Hypothalamus (tissue), 51 donors: ENCODE data around the gene DRP2.
"Not testable (repeated sequence)": the region's sequence is repeated elsewhere in the genome, so short reads cannot be mapped to it uniquely, and the experiment has no call there.

Source experiments
- DNase-seq, 51 donors: peaks; one replicate each; lab custom pipeline; 2025; lab: John Stamatoyannopoulos, UW

DRP2 gene

GRCh38 chrX:101219116-101219863 lies at the start of gene DRP2:
DRP2 (plus strand) TSS chrX:101219786; CDS start chrX:101231648, 11,862 bp downstream.
- DNase-seq: no peak

DNA sequence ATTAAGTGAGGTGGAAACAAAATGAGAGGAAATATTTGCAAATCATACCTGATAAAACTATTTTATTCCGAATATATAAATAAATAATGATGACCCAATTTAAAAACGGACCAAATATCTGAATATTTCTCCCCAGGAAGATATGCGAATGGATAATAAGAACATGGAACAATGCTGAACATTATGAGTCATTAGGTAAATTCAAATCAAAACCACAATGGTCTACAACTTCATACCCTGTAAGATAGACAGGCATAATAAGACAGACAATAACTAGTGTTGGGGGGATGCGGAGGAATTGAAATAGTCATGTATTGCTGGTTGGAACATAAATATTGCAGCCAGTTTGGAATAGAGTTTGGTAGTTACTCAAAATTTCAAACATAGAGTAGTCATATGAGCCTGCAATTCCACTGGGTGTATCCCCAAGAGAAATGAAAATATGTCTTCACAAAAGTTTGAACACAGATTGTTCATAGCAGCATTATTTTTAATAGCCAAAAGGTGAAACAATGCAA lies 47.6 kb upstream of the DRP2 start:
- no peak for DNase-seq

GRCh38 chrX:101176439-101176838 lies 43.1 kb upstream of the DRP2 start:
- no peak for DNase-seq

DNA sequence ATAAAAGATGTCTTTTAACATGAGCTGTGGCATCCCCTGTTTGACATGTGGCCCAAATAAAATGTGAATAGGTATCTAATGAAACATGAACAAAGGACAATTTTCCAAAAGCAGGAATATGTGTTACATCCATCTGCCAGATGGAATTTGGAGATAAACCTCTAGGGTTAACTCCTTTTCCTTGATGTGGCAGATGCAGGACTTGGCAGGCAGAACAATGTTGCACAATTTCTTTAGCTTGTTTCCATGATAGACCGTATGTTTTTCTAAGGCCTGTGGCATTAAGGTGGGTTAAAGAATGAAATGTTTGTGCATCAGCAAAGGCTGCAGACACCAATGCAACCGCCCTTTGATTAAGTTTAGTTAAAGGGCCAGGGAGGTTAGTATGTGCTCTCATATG lies 34.7 kb upstream of the DRP2 start:
- not testable (repeated sequence) for DNase-seq

DNA sequence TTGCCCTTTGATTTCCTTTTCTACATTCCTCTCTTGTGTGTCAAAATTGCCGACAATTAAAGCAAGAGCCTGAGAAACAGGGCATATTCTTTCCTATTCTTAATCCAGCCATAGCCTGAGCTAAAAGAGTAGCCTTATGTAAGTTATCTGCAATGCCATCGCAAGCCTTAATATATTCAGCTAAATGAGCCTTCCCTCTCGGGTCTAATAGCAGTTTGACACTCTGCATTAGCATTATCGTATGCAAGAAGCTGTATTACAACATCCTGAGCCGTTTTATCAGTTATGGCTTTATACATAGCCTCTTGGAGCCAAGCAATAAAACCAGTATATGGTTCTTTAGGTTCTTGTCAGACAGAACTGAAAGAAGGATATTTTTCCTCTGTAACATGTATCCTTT lies 31.6 kb upstream of the DRP2 start:
- DNase-seq: not testable (repeated sequence)

- DNase-seq: no peak
These were observed 28.9 kb upstream of the DRP2 start for GRCh38 chrX:101190736-101191135.

- peak in 11 of 51 donors; percentile 0 to 10 (median 0) for DNase-seq
These were observed 28.3 kb upstream of the DRP2 start for GRCh38 chrX:101191217-101191750.

DNA sequence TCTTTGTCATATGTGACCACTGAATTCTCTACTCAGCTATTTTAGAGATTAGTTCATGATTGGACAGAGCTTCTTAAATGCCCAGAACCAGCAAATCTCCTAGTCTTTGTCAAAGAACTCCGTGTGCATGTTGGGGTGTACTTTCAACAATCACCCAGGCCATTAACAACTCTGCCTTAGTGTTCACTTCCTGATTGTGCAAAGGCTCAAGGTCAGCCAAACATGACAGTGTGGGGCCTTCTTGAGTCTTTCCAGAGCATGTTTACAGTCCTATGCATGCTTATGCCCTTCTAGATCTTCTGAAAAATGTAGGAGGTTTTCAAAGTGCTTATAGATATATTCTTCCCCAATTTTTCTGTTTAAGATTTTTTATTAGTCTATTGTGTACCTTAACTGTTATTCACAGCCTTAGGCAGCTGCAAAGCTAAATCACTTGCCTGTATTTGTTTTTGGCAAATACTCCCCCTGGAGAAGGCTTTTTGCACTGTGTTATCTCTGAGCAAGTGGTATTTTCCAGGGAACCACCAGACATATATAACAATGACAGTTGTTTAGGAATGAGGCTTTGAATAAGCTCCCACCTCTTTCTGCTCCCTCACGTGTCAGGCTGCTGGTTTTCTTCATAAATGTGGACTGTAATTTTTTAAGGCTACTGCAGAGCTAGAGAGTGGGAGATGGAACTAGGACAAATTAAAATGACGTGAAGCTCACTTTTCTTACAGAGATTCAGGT lies 24.0 kb upstream of the DRP2 start:
- DNase-seq: no peak

- no peak for DNase-seq
These were observed 15.7 kb upstream of the DRP2 start for GRCh38 chrX:101203761-101204351.

- DNase-seq: peak in 1 of 51 donors; percentile 3
These were observed 13.1 kb upstream of the DRP2 start for GRCh38 chrX:101206471-101206870.

DNA sequence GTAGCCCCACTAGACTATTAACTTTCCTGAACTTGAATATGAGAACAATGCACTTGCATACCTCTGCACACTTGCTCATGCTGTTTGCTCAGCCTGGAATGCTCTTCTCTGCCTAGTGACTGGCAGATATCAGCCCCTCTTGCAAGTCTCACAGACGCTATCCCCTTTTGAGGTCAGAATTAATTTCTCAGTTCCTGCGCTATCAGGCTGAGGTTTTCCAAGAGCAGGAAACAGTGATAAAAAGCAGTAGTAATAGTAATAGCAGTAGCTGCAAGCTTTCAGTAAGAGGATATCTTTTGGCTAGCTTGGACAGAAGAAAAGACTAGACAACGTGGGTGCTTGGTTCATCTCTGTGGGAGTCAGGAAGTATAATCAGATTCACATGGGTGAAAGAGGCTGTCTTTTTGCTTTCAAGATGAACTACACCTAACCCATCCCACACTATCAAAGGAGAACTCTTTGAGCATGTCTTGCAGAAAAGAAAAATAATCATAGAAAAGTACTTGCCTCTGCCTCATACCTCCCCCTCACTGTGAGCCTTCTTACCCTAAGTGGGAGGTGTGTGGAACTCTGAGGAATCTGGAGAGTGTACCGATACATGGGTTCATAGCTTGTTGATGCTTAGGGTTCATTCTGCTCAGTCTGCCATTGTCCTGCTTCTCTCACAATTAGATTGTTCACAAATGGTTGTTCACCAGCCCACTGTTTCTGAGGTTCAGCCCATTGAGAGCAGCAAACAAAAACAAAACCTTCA lies 11.3 kb upstream of the DRP2 start:
- DNase-seq: peak in 1 of 51 donors; percentile 14

- DNase-seq: no peak
These were observed 9.0 kb upstream of the DRP2 start for GRCh38 chrX:101210630-101211029.

DNA sequence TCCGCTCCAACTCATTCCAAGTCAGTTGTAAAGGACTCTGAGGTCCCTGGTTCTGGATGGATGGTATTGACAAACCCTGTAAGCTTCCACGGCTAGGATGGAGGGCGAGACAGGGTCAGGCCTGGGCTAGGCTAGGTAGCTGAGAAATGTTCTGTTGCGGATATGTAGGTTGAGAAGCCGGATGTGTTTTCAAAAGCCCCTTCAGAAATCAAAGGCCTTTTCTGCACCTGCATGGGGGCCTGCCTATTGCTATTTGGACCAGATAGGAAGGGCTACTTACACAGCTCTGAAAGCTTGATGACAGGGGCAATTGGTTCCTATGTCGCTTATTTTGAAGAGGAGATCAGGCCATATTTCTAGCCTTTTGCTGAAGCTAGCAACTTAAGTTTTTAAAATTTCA lies 1.9 kb upstream of the DRP2 start:
- DNase-seq: no peak

- peak in 5 of 51 donors; percentile 0 to 15 (median 1) for DNase-seq
These were observed 319 bp downstream of the DRP2 start for GRCh38 chrX:101219864-101220346.

DNA sequence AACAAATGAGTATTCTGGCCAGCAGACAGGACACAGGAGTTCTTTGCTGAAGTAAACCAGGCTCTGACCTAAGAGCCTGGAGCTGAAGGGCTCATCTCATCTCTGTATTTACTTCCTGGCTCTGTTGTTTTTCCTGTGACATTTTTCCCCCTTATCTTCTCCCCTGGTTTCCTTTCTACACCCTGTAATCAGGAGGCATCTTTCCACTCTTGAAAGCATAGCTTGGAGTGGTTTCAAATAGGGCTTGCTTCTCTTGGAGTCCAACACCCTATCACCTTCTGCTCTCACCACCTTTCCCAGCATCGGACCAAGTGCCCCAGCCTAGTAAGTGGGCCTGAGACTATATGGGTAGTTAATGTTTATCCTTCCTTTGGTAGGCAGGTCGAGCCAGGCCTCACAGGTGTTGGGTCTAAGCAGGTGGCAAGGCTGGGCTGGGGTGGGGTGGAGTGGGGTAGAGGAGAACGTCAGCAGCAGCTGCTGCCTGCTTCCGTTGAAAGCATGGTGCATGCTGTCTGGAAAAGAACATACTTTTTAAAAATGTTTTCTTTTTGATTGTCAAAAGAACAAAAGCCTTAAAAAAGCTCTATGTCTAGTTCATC lies 1.2 kb downstream of the DRP2 start:
- peak in 1 of 51 donors; percentile 1 for DNase-seq

- no peak for DNase-seq
These were observed 3.6 kb downstream of the DRP2 start for GRCh38 chrX:101223226-101223625.

- no peak for DNase-seq
These were observed 9.6 kb downstream of the DRP2 start for GRCh38 chrX:101229170-101229569.

DNA sequence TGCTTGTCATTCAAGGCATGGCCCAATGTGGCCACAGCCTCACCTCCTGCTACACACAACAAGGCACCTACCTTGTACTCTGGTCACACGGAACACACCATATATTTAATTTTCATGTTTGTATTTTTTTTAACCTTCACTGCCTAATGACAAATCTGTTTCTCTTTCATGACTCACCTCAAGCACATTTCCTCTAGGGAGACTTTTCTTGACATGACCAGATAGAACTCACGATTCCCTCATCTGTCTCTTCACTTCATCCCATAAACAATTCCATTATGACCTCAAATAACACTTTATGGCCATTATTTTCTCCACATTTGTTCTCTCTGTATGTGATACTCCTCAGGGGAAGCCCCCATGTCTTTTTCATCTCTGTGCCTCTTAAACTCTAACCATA lies 11.1 kb downstream of the DRP2 start:
- DNase-seq: no peak

- DNase-seq: no peak
These were observed 11.5 kb downstream of the DRP2 start for GRCh38 chrX:101231080-101231479.

DNA sequence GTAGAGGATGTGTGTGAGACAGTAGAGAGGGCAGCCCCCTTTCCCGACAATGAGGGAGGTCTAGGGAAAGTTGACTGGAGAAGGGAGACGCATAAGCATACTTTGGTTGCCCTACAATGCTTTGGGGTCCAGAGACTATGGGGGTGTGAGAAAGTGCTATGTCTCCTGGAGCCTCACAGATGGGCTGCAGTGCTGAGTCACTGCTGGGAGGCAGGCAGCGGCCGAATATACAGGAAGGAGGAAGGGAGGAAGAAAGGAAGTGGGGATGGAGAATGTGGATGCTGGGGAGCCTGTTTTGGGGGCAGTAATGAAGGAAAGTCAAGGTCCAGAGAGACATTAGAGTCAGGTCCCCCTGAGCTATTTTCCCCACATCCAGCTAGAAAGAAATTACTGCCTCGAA lies 12.7 kb downstream of the DRP2 start:
- DNase-seq: no peak
